Chondrocyte (in vitro differentiated cells): ENCODE results near the gene KRT7. TPM values are rescaled to one million over a fixed set of nuclear protein-coding genes. Genes with fewer than 3 reads are reported as not detected.

Experiments used
- DNase-seq: peaks from one replicate; pipeline ENCODE4 v3.0.0; 2021; ENCODE audit warnings: mixed read lengths, low spot score
- H3K27ac Mint-ChIP-seq: one replicate; pipeline ENCODE4 v1.8.0; 2021; ENCODE audit warnings: mild to moderate bottlenecking, moderate library complexity, mixed read lengths; ENCODE audit not compliant: unreplicated experiment
- H3K27me3 Mint-ChIP-seq: 2 replicates; pipeline ENCODE4 v1.8.0; 2021; ENCODE audit warnings: low read depth, mixed read lengths
- H3K36me3 Mint-ChIP-seq: 2 replicates; pipeline ENCODE4 v1.8.0; 2021; ENCODE audit warnings: low read depth, mixed read lengths
- H3K4me1 Mint-ChIP-seq: 2 replicates; pipeline ENCODE4 v1.8.0; 2021; ENCODE audit warnings: low read depth, mild to moderate bottlenecking, mixed read lengths
- H3K4me3 Mint-ChIP-seq: one replicate; pipeline ENCODE4 v1.8.0; 2021; ENCODE audit warnings: mild to moderate bottlenecking, moderate library complexity, mixed read lengths; ENCODE audit not compliant: unreplicated experiment
- H3K9me3 Mint-ChIP-seq: 2 replicates; pipeline ENCODE4 v1.8.0; 2021; ENCODE audit warnings: low read depth, mixed read lengths
- CTCF ChIP-seq: fragments of 200-600 bp; sonication (generic); IDR thresholded peaks from 2 replicates; pipeline ENCODE4 v1.5.0; 2021; ENCODE audit warnings: antibody characterized with exemption, mild to moderate bottlenecking, moderate library complexity
- total RNA-seq: library from RNA; stranded (reverse); gene quantifications from 3 replicates; pipeline ENCODE4 v1.2.1, GENCODE V29; 2021

The KRT7 gene
- total RNA-seq, 1 donor from 2014 or later = 266 TPM

GRCh38 chr12:52195065-52195730, 37.8 kb upstream of the KRT7 start:
- Mint-ChIP-seq H3K36me3 (no peaks in the 10 kb centered on the region), H3K27ac (peak overlapping the region; percentile 98), H3K4me1 (peaks cover 68% of the 10 kb centered on the region), H3K9me3 (no peaks in the 10 kb centered on the region), H3K4me3 (no peak overlapping the region), H3K27me3 (no peaks in the 10 kb centered on the region)
- no peak for DNase-seq
- TF ChIP-seq CTCF = no peak

- H3K4me1 Mint-ChIP-seq = peaks cover 57% of the 10 kb centered on the region
Measured at GRCh38 chr12:52197371-52198231, 35.4 kb upstream of the KRT7 start.

GRCh38 chr12:52198454-52199215, 34.4 kb upstream of the KRT7 start:
- Mint-ChIP-seq H3K4me1 (peaks cover 57% of the 10 kb centered on the region), H3K9me3 (no peaks in the 10 kb centered on the region), H3K27me3 (no peaks in the 10 kb centered on the region), H3K27ac (no peak overlapping the region), H3K4me3 (no peak overlapping the region), H3K36me3 (no peaks in the 10 kb centered on the region)
- no peak for DNase-seq
- no peak for TF ChIP-seq CTCF

More at GRCh38 chr12:52197371-52198231, 35.4 kb upstream of the KRT7 start:
- H3K36me3 Mint-ChIP-seq = no peaks in the 10 kb centered on the region
- H3K27me3 Mint-ChIP-seq = no peaks in the 10 kb centered on the region
- no peak overlapping the region for H3K4me3 Mint-ChIP-seq
- no peak for TF ChIP-seq CTCF
- no peak overlapping the region for H3K27ac Mint-ChIP-seq
- DNase-seq = no peak
- no peaks in the 10 kb centered on the region for H3K9me3 Mint-ChIP-seq

- H3K4me3 Mint-ChIP-seq = no peak overlapping the region
- H3K27me3 Mint-ChIP-seq = no peaks in the 10 kb centered on the region
- H3K4me1 Mint-ChIP-seq = peaks cover 57% of the 10 kb centered on the region
- TF ChIP-seq CTCF = no peak
- peak; percentile 60 for DNase-seq
- no peaks in the 10 kb centered on the region for H3K36me3 Mint-ChIP-seq
- no peak overlapping the region for H3K27ac Mint-ChIP-seq
- no peaks in the 10 kb centered on the region for H3K9me3 Mint-ChIP-seq
Measured at GRCh38 chr12:52199294-52199919, 33.6 kb upstream of the KRT7 start.
